Measurements from ENCODE around the gene SELENOO.

The SELENOO gene

DNA sequence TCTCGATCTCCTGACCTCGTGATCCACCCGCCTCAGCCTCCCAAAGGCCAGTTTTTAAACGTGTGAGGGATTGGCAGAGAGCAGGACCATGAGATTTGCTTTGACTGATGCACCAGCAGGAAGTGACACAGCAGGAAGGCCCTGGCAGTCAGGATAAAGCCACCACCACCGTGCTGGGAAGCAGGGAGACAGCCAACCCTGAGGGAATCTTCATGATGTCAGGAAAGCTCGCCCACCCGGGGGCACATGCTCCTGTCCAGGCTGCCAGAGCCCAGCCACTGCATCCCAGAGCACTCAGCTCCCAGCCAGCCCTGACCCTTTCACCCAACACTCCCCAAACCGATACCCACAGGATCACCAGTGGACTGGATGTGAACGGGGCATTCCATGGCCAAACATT lies 37.9 kb downstream of the SELENOO start:
- DNase-seq (ENCODE audit: low read depth), result no peak

- no peak for DNase-seq (ENCODE audit: low read depth)
Measured at GRCh38 chr22:50242406-50242949, 41.7 kb downstream of the SELENOO start.

- DNase-seq (ENCODE audit: low read depth), result peak; percentile 21
Measured at GRCh38 chr22:50243685-50244419, 43.0 kb downstream of the SELENOO start.

- DNase-seq (ENCODE audit: low read depth), result peak; percentile 95
Measured at GRCh38 chr22:50244420-50245213, 43.8 kb downstream of the SELENOO start, which contains the start of gene TUBGCP6. TUBGCP6 (minus strand) TSS chr22:50245023; CDS start chr22:50244459, 564 bp downstream.

GRCh38 chr22:50245214-50246072 lies 44.6 kb downstream of the SELENOO start:
- DNase-seq (ENCODE audit: low read depth), result no peak

DNA sequence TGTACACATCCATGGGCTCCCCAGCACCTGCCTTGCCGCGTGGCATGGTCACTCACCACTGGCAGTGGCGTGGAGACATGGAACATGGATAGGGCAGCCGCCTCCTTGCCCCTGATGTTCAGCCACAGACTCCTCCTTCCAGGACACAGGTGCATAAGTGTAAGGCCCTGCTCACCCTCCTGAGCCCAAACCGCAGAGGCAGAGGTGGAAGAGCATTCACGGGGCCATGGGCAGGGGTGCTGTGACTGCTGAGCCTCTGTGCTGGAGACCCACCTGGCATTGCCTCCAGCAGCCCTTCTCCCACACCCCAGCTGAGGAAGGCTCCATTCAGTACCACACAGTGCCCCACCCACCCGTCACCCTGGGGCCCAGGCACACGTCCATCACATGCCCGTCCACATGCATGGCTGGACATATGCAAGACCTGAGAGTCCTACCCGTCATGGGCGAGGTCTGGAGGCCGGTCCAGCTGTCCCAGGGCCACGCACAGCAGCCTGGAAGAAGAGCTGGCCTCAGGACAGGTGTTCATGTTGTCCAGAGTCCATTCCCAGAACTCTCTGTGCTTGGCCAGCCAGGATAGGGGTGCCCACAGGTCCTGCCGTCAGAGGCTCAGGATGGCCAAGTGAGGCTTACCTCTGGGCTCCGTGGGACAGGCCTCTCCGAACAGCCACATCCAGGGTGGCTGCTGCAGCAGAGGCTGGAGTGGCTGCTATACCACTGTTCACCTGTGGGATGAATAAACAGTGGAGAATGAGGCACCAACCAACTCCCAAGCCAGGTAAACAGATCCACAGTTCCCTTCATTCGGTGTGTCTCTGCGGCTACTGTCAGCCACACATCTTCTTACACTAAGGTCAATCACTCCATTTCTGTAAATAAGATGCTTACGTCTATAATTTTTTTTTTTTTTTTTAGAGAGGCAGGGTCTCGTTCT lies 45.7 kb downstream of the SELENOO start:
- DNase-seq (ENCODE audit: low read depth), result no peak

DNA sequence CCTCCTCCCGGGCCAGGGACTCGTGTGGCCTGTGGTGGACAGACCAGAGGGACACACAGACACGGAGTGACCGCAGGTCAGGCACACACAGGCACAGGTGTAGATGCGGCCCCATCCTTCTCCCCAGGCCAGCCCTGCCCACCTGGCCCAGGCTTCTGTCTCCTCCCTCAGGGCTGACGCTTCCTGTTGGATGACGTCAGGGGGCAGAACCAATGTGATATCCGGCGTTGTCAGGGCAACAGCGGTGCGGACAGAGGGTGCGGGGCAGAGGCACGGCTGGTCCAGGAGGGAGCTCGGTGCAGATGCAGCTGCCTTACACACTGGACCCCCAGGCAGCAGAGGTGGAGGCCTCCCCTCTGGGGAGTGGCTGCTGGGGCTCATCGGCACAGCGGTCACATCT lies 46.9 kb downstream of the SELENOO start:
- peak; percentile 80 for DNase-seq (ENCODE audit: low read depth)

DNA sequence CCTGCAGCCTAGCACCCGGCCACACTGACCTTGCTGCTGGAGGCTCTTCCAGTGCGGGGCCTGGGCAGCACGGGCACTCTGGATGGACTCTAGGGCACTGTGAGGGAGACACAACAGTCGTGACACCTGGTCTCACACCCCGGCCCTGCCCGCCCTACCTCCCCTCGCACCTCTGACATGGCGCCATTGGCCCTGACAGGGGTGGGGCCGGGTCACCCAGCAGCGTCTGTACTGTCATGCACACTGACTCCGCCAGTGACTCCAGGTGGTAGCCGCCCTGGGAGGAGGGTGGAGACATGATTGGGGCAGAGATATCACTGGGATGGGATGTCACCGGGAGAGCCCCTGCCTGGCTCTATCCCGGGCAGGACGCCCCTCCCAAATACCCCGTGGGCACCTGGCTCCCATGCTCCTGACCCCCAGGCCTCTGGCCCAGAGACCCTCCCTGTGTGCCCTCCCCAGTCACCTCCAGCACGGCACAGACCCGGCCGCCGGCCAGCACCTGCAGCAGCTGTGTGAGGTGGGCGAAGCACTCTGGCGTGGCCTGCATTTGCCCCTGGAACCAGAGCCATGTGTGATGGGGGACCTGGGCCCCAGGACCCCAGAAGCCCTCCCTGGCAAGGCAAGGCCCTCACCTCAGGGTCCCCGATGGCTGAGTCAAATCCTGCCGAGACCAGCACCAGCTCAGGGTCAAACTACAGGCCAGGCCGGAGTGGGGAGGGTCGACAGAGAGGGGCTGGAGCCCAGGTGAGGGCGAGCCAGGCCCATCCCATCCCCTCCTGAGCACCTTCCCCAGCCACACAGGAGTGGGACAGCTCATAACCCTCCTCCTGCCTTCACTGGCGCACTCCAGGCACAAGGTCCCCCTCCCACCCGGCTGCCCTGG lies 47.6 kb downstream of the SELENOO start:
- DNase-seq (ENCODE audit: low read depth), result no peak

DNA sequence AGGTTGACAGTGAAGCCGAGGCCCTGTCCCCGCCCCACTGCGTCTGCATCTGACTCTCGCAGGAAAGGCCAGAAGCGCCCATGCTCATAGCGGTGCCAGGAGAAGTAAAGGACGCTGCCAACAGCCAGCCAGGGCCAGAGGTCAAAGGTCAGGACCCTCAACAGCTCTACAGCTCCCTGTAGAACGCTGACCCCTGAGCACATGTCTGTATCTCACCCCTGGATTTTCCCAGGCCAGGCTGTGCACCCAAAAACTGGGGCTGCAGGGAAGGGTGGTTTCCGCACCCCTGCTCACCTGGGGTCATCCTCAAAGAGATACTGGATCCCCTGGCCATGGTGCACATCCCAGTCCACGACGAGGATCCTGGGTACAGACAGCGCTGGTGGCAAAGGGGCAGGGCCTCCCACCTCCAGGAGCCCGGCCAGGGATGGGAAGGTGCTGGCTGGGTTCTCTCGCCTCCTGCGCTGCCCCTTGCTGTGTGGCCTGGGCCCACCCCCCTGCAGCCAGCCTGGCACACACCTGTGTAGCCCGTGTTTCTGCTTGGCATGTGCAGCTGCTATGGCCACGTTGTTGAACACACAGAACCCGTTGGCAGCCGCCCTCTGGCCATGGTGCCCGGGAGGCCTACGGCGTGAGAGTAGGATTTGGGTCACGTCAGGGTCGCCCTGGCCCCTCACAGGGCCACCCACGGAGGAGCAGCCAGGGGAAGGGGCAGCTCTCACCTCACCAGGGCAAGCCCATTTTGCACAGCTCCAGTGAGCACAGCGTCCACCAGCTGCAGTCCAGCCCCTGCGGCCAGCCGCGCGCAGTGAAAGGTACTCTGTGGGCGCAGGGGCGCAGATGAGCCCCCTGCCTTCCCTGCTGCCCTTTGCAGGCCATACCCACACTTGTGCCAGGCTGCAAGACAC lies 48.8 kb downstream of the SELENOO start:
- no peak for DNase-seq (ENCODE audit: low read depth)

DNA sequence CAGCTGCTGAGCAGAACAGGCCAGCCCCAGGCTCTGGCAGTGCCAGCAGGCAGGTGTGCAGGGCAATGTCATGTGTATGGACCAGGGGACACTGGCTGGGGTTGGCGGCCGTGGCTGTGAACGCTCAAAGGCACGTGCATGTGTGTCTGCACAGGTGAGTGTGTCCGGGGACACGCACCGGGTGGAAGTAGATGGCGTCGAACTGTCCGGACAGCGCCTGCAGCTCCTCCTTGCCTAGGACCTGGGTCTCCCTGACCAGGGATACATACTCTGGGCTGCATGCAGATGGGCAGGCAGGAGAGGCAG lies 49.4 kb downstream of the SELENOO start:
- DNase-seq (ENCODE audit: low read depth), result no peak

DNA sequence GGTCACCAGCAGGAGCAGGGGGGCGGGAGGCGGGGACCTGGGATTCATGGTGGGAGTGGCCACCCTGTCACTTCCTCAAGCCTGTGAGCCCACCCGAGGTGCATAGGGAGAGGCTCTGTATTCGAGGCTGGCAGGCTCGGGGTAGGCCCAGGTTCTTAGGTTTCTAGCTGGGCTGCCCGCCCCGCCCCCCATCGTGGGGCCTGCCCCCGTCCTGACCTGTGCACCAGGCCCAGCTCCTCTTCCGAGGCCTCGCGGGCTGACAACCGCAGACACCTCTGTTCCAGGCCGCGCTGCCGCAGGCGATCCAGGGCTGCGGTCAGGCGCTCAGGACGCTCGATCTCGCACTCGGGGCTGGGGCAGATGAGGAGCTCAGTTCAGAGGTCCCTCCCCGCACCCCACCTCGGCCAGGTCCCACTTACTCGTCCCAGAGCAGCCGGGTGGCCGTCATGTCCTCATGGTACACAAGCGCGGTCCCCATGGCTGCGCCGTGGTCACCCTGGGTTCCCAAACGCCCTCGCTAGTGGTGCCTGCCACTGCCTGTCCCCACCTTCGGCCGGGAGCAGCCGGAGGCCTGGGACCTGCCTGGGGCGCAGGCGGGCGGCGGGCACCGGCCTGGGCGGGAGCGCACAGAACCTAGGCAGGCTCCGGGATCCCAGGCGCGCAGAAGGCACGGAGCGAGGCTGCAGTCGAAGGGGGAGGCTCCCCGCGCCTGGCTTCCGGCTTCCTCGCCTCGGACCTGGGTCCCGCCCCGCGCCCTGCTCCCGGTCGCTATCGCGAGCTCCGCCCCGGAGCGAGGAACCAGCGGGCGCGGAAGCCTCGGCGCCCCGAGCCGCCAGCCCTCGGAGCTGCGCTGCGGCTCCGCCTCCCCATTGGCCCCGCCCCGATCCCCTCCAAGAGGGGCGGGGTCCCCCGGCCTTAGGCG lies 50.0 kb downstream of the SELENOO start, which contains the start of gene HDAC10:
Gene HDAC10 (minus strand): TSS at position 711 of the 922 bp plus-strand sequence. CDS start 233 bp downstream, at position 478.
- peak; percentile 86 for DNase-seq (ENCODE audit: low read depth)

- DNase-seq (ENCODE audit: low read depth), result no peak
Measured at GRCh38 chr22:50251477-50252081, 50.8 kb downstream of the SELENOO start.

DNA sequence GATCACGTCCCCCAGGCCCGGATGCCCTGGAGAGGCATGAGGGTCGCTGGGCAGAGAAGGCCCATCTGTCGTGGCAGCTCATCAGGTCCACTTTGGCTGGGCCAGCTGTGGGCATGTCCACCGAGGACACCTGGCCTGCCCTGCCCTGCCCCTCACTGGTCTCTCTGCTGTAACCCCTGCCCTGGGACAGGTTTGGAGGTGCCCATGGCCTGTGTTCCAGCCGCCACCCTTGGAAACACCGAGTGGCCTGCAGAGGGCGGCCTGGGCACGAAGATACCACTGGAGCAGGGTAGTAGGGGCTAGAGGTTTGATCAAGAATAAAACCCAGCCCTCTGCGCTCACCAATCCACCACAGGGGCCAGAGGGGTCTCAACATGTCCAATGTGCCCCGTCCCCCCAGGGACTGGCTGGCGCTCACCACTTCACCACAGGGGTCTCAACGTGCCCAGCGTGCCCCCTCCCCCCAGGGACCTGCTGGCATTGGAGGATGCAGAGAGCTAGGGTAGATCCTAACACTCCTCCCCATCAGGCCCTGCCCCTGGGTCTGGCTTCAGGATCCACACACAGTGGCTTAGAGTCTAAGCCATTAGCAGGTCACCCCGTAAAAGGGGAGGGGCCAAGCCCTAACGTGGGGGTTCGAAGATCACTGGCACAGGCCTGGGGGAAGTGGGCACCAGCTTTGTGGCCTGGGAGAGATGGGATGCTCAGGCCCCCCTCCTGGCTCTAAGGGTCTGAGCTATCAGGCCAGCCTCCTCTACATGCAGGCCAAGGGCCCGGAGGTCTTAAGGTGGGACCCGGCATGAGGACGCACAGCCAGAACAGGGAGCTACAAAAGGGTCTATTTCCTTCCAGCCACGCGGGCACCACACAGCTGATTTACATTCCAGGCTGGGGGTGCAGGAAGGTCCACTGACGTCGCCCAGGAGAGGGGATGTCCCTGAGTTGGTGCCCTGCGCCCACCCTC lies 51.6 kb downstream of the SELENOO start:
- peak; percentile 64 for DNase-seq (ENCODE audit: low read depth)

DNA sequence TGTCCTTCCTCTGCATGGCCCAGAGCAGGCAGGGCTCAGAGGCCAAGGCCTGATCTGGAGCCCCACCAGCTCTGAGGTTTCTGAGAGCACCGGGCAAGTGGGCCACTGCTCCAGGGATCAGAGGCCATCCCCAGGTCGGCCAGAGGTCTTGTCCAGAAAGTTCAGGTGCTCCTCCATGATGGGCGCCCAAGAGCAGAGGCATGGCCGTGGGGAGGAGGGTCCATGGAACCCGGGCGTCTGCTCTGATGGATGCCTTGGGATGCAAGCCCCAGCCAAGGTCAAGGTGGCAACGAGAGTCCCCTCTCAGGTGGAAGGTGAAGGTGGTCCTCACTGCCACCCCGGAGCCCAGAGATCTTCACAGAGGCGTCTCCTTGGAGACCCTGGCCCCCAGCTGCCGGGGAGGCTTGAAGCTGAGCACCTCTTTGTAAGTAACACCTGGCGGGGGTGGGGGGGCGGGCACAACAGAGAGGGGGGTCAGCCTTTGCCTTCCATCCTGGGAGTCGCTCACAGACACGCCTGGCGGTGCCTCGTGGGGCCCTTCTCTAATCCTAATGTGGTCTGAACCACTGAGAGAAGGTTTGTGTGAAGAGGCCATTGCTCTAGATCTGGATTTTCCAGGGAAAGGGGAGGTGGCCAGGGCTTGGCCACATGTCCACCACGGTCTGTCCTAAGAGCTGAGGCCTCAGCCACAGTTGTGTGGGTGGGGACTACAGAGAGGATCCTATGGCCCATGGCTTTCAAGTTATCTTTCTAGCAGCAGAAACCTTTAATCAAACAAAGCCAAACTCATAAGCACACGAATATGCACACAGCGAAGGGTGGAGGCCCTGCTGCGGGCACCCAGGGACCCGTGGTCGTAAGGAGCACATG lies 52.5 kb downstream of the SELENOO start:
- no peak for DNase-seq (ENCODE audit: low read depth)

- no peak for DNase-seq (ENCODE audit: low read depth)
Measured at GRCh38 chr22:50253941-50254340, 53.1 kb downstream of the SELENOO start.
